HG02571 (cell line): ENCODE data around the gene LILRB5.
"Not testable (repeated sequence)": the region's sequence is repeated elsewhere in the genome, so short reads cannot be mapped to it uniquely, and the experiment has no call there.

Experiments used
- ATAC-seq: cut with Tn5 transposase; IDR thresholded peaks from one replicate; pipeline ENCODE4 v1.9.1; 2021; ENCODE audit warnings: mild to moderate bottlenecking, moderate library complexity; ENCODE audit not compliant: unreplicated experiment

Gene LILRB5

DNA sequence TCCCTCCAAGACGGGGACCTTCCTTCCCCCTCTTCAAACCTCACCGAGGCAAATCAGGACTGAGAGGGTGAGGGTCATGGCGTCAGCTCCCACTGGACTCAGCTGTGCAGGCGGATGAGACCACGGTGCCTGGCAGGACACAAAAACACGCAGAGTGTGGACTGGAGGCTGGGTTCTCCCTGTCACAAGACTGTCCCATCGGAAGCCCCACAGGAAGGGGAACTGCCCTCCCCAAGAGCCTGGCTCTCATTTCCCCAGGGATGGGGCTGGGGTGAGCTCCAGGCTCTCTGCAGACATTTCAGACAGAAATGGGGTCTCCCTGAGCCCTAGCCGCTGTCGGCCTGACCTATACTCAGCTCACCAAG lies at the start of gene LILRB5:
Gene LILRB5 (minus strand): TSS at position 158 of the 365 bp plus-strand sequence. CDS start 80 bp downstream, at position 78.
- no peak for ATAC-seq

- ATAC-seq, result no peak
These were observed 48.1 kb upstream of the LILRB5 start for GRCh38 chr19:54305141-54305540.

GRCh38 chr19:54302257-54302656 lies 45.2 kb upstream of the LILRB5 start:
- ATAC-seq, result no peak

GRCh38 chr19:54299515-54299914 lies 42.4 kb upstream of the LILRB5 start:
- no peak for ATAC-seq

GRCh38 chr19:54299126-54299498 lies 42.0 kb upstream of the LILRB5 start:
- ATAC-seq, result no peak

GRCh38 chr19:54298357-54299125 lies 41.5 kb upstream of the LILRB5 start:
- ATAC-seq, result no peak

DNA sequence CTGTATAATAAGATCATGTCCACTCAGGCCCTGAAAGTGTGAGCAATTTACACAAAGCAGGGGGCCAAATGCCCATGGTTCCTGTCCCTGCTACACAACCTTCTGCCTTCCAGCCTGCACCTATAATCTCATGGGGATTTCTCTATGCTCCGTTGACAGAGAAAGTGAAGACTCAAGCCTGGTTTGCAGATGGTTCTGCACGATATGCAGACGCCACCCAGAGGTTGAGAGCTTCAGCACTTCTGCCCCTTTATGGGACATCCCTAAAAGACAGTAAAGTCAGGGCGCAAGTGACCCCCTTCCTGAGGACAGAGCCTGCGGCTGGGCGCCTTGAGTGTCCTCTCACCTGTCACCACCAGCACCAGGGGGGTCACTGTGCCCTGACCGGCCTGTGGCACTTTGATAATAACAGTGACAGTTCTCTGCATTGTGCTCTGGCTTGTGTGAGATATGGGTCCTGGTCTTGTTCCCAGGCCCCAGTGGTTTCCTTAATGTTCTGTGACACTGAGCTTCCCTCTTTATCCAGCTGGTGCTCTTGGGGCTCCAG lies 40.8 kb upstream of the LILRB5 start:
- ATAC-seq, result no peak

- no peak for ATAC-seq
These were observed 37.5 kb upstream of the LILRB5 start for GRCh38 chr19:54294539-54294938.

DNA sequence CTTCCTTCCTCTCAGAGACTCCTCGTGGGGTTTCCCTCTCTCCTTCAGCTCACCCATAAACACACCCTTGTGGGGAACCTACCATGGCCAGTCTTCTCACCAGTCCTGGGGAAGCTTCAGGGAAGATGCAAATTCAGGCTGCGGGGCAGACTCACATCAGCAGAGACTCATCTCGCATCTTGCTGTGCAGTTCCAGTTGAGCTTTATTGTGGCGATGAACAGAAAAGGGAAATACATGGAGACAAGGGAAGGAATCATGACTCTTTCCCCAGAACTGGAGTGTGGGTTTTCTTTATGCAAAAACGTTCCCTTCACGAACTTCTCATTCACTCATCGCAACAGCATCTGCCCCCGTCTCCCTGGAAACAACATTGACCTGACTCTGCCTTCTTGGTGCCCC lies 32.1 kb upstream of the LILRB5 start:
- not testable (repeated sequence) for ATAC-seq

DNA sequence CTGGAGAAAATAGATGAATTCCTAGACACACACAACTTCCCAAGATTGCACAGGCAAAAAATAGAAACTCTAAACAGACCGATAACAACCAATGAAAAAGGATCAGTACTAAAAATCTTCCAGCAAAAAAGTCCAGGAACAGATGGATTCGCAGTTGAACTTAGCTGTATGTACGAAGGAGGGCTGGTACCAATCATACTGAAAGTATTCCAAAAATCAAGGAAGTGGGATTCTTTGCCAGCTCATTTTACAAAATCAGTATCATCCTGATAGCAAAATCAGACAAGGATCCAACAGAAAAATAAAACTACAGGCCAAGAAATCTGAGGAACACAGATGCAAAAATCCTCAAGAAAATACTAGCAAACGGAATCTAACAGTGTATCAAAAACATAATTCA lies 30.4 kb upstream of the LILRB5 start:
- ATAC-seq, result no peak

GRCh38 chr19:54286283-54286682 lies 29.2 kb upstream of the LILRB5 start:
- ATAC-seq, result not testable (repeated sequence)

DNA sequence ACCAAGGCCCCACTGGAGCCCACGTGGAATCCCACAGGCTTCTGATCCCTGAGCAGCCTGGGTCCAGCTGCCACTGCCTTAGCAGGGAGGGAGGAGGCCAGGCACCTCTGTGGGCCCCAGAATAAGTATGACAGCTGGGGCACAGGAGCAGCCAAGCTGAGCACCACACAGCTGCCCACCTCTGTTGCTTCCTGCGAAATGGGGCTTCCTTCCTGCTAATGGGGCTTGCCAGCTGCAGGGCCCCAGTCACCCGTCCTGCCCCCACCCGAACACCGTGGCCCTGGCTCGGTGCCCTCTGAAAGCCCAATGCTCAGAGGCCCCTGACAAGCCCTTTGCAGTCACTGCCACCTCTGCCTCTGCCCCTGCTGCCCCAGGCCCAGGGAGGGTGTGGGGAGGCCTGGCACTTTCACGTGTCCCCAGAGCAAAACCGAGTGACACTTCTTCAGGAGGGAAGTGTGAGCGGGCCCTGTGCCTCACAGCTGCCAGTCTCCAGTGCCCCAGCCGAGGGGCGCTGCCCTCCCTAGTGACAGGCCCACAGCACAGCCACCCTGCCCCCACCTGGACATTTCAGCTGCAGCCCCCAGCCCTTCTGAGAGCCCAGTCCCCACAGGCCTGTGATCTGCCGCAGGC lies 28.5 kb upstream of the LILRB5 start:
- ATAC-seq, result not testable (repeated sequence)

DNA sequence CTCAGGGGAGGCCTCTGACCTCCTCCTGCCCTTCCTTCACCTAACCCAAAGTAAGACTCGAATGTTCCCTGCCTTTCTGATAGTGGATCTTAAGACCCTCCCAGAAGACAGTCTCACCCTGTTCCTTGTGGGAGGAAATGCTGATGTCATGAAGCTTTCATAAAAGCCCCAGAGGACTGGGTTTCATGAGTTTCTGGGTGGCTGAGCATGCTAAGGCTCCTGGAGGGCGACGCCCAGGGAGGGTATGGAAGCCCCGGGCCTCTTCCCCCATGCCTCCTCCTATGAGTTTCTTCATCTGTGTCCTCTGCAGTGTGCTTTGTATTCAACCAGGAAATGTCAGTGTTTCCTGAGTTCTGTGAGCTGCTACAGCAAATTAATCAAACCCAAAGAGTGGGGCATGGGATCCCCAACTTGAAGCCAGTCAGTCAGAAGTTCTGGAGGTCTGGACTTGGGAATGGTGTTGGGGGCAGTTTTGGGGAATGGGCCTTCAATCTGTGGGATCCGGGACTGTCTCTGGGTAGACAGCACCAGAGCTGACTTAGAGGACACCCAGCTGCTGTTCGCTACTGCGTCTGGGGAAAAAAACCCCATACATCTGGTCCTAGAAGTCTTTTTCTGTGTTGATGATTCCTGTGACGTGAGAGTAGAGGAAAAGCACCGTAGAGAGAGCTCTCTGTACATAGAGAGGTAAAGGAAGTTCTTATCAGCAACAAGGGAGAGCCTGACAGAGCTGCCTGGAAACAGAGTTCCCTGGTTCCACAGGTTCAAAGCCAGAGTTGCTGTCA lies 25.8 kb upstream of the LILRB5 start:
- ATAC-seq, result no peak

DNA sequence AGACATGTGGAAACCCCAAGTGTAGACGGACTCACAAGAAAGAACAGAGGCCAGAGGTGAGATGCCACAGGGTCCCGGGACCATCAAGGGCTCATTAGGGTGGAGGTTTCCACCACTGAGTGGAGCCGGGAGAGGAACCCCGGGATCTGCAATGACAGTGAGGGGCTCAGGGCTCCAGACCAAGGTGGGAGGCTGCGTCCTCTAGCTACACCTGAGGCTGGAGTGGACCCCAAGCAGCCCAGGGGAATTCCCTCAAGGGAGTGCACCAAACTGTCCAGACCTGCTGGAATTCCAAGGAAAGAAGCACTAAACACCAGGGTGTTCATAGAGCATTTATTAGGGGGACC lies 24.6 kb upstream of the LILRB5 start:
- not testable (repeated sequence) for ATAC-seq

- no peak for ATAC-seq
These were observed 24.1 kb upstream of the LILRB5 start, which contains the start of gene LILRB2 for GRCh38 chr19:54281007-54281728. TSS of gene LILRB2 (minus strand) at chr19:54281110. CDS start at chr19:54280496, 614 bp downstream.

DNA sequence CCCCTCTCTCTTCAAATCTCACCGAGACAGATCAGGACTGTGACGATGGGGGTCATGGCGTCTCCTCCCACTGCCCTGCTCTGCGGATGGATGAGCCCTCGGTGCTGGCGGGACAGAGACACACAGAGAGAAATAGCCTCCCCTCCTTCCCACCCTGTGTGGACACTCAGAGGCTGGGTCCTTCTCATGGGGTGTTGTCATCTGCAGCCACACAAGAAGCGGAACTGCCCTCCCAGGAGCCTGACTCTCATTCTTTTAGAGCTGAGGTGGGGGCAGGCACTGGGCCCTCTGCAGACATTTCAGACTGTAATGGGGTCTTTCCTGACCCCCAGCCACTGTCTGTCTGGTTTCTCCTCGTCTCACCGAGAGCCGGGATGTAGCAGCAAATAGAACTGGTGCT lies 23.4 kb upstream of the LILRB5 start:
- not testable (repeated sequence) for ATAC-seq

GRCh38 chr19:54280025-54280424 lies 23.0 kb upstream of the LILRB5 start:
- not testable (repeated sequence) for ATAC-seq

- no peak for ATAC-seq
These were observed 22.4 kb upstream of the LILRB5 start for GRCh38 chr19:54279406-54279962.

DNA sequence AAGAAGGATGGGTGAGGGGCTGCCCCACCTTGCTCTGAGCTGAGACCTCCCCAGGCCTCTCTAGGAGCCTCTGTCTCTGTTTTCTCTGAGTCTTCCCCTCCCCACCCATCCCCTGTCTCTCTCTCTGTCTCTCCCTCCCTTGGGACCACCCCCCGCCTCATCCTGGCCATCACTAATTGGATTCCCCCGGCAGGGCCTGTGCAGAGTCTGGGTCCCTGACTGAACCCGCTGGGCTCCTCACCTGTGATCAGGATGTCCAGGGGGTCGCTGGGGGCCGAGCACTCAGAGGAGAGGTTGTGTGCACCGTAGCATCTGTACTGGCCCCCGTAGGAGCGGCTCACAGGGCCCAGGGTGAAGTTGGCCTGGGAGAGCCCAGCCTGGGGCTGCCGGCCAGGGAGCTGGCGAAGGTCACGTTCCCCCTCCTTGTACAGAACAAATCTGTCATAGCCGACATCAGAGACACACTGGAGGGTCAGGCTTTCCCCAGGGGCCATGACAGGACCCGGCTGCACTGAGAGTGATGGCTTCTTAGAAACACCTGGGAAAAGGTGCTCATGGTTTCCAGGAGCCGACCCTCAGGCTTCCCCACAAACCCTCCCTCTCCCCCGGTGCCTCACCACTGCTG lies 21.6 kb upstream of the LILRB5 start:
- ATAC-seq, result not testable (repeated sequence)

DNA sequence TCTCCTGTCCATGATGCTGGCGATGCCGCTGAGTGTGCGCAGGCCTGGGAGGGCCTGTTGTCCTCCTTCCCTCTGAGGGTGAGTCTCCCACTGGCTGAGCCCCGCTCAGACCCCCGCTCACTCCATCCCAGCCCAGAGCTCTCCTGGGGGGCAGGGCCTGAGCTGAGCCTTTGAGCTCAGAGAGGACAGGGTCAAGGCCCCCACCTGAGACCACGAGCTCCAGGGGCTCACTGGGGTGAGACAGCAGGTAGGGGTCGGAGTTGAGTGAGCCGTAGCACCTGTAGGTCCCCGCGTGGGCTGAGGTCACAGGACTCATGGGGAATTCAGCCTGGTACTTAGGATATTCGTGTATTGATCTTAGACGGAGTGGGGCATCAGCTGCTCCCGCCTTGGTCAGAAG lies 21.0 kb upstream of the LILRB5 start:
- ATAC-seq, result not testable (repeated sequence)
